Left ventricle myocardium superior (tissue), 1 donor: ENCODE data around the gene CDKAL1. TPM values are rescaled to one million over a fixed set of nuclear protein-coding genes. Genes with fewer than 3 reads are reported as not detected.
"Not testable (repeated sequence)": the region's sequence is repeated elsewhere in the genome, so short reads cannot be mapped to it uniquely, and the experiment has no call there.

ENCODE experiments used
- ATAC-seq: fragments of 200-7000 bp; cut with Tn5 transposase; one replicate; pipeline ENCODE4 v1.9.1; 2020; ENCODE audit warnings: mild to moderate bottlenecking, moderate library complexity
- DNase-seq: peaks from one replicate; pipeline ENCODE4 v3.0.0-alpha.2; 2020
- intact Hi-C: fragments of 100-400 bp; cut with micrococcal nuclease; formaldehyde crosslinking; loops from one replicate; pipeline ENCODE4 v1.11.0; 2022
- total RNA-seq: library from RNA; stranded (reverse); fragmentation: NEBNext Ultra II Directional; extraction: Animal tissue kit (Norgen Biotek cat#: 25700); gene quantifications from one replicate; pipeline ENCODE4 v1.2.1, GENCODE V29; 2021
- donor health status: DM: no; HTN: yes; CAD: no; lungs with severe emphysema.

Gene CDKAL1
- total RNA-seq, 1 donor from 2014 or later: 9.9 TPM

DNA sequence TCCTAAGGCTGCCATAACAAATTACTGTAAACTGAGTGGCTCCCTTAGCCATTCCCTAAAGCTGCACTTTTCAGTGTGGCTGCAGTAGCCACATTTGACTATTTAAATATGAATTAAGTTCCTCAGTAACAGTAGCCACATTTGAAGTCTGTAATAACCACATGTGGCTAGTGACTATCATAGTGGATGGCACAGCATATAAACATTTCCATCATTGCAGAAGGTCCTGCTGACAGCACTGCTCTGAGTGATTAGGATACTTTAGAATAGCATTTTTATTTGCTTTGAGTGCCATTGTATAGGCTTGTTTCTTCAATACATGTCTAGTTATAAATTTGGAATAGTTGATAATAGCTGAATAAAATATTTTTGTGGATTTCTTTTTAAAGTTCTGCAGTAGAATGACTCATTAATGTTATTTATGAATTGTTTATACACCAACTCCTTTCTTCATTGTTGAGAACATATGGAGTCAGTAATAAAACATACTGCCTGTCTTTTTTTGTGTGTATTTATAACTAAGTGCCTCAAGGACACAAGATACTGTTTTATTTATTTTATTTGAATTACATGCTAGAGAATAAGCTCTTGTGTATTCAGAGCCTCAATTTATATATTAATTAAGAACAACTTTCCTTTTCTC lies 217.2 kb downstream of the CDKAL1 start:
- ATAC-seq: no peak
- intact Hi-C loops: no loop called here
- DNase-seq: no peak

DNA sequence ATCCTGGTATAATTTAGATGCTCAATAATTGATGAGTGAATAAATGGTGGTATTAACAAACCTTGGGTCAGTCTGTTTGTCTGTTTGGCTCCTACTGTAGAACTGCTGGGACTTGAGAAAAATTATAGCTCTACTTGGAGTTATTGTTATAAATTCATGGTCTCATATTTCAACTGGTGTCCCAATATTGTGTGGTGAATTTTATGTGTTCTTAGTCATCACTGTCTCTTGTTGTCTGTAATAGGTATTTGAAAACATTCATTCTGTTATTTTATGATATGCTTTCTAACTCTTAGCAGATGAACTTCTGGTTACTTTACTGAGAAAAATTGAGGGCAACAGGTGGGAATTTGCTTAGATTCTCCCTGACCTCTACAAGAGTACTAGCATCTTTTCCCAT lies 221.4 kb downstream of the CDKAL1 start:
- intact Hi-C loops: no loop called here

GRCh38 chr6:20756584-20757147 lies 222.4 kb downstream of the CDKAL1 start:
- intact Hi-C loops, DNase-seq, ATAC-seq: not testable (repeated sequence)

More for the DNA sequence above, 221.4 kb downstream of the CDKAL1 start:
- ATAC-seq (no peak), DNase-seq (no peak)

DNA sequence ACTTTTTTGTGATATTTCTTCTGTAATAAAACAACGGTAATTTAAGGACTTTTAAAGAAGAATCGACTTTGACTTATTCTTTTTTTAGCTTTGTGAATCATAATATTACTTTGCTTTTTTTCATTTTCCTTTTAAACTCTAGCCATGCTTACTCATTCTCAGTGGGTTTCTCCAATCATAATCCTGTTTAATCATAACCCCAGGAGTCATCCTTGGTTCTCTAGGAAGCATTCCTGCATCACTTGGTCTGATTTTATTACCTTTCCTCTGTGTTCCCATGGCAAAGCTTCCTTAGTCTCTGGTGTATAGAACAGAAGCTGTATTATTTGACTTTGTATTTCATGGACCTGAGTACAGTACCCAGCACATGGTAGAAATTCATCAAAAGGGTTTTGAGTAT lies 223.5 kb downstream of the CDKAL1 start:
- intact Hi-C loops: no loop called here
- ATAC-seq (no peak), DNase-seq (no peak)

DNA sequence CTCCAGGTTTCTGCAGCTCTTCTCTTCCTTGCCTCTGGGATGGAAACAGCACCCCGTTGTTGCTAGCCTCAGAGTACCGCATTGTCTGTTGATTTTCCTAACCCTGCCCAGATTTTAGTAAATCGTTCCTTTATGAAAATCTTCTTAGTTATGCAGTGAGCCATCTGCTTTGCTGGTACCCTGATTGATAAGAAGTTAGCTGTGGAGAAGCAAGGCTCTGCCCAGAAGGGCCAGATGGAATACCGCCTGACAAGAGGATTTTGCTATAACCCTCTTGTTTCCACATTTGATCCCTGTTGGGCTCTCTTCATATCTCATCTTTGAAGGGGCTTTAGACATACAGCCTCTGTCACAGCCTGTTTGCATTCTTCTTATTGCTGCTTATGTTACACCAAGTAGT lies 229.0 kb downstream of the CDKAL1 start:
- DNase-seq (no peak), ATAC-seq (no peak)
- intact Hi-C loops: no loop called here

DNA sequence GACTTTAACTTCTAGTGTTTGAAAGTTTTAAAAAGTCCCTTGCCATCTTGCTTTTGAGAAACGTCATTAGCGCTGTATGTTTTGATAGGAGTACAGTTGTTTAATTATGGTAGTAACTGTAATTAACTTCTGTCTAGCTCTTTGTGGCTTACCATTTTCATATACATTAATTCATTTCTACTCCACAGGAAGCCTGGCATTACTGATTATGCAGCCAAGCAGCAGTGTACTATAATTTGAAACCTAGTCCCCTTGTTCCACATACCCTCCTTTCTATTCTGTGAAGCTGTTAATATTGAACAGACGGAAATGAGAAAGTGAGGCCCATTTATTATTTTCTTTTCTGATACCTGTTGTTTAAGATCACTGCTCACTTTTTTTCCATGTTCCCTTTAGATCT lies 235.4 kb downstream of the CDKAL1 start:
- intact Hi-C loops: no loop called here
- no peak for ATAC-seq
- DNase-seq: no peak

DNA sequence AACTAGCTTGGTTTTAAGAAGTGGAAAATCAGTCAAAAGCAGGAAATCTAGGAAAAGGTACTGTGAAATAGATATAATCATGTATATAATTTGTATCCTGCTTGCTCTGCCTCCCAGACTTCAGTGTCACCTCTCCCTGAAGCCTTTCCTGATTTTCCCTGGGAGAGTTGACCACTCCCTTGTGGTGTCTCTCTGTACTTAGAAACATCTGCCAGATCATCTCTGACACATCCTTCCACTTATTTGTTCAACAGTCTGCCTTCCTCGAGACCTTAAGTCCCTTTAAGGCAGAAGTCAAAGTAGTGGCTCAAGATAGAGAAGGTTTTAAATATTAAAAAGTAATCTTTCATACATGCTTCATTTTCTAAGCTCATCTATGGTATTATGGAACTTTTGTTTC lies 236.5 kb downstream of the CDKAL1 start:
- intact Hi-C loops: no loop called here
- no peak for DNase-seq
- no peak for ATAC-seq

- DNase-seq (no peak), ATAC-seq (no peak)
- intact Hi-C loops: no loop called here
These were observed 237.2 kb downstream of the CDKAL1 start for GRCh38 chr6:20771409-20771808.

DNA sequence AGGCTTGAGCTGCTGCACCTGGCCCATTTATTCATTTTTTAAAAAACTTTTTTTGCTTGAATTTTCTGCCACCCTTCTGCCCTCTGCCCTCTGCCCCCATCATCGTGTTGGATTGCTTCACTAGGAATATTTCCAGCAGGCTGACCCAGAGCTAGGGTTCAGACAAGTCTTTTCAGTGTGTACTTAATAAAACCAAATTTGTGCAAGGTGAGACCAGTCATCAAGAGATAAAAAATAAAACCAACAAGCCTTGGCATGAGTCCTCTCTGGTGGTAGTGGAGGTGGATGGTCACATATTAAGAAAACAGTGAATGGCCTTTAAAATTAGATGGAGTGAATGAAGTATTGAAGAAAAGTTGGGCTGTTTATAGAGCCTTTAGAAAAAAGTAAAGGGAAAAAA lies 239.6 kb downstream of the CDKAL1 start:
- ATAC-seq (no peak), DNase-seq (no peak)
- intact Hi-C loops: no loop called here

DNA sequence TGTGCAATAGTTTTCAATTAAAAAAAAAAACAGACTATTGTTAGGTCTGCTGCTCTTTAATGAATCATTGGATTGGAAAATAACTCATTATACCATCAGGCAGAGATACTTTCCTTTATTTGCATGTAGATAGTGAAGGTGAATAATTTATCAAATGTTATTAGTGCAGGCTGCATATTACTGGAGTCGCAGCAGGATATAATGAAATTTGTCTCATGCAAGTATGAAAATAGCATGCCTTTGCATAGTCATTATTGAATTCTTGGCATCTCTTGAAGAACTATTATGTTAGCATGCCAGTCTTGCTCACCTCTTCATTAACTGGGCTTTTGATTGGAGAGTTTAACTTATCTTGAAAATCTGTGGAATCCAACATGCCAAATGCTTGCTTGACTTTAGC lies 241.7 kb downstream of the CDKAL1 start:
- intact Hi-C loops: no loop called here
- DNase-seq: no peak
- no peak for ATAC-seq

DNA sequence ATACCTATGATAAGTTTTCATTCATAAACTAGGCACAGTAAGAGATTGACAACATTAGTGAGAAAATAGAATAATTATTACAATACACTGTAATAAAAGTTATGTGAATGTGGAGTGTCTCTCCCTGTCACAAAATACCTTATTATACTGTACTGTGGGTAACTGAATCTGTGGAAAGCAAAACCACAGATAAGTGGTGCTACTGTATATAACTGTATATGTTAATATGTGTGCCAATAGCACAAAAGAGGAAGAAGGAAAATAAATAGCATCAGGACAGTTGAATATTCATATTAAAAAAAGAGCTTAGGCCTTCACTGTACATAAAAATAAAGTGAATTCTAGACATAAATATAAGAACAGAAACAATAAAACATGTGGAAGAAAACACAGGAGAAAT lies 243.5 kb downstream of the CDKAL1 start:
- no peak for DNase-seq
- intact Hi-C loops: no loop called here
- ATAC-seq: no peak

DNA sequence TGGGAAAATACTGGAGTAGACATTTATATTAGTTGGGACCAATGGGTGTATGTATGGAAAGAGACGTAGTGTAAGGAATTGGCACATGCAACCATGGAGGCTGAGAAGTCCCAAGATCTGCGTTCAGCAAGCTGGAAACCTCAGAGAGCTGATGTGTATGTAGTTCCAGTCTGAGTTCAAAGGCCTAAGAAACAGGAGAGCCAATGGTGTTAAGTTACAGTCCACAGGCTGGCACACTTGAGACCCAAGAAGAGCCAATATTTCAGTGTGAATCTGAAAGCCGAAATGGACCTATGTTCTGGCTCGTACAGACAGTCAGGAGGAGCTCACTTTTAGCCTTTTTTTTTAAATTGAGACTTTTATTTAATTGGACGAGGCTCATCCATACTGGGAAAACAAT lies 244.2 kb downstream of the CDKAL1 start:
- no peak for DNase-seq
- intact Hi-C loops: no loop called here
- ATAC-seq: no peak

DNA sequence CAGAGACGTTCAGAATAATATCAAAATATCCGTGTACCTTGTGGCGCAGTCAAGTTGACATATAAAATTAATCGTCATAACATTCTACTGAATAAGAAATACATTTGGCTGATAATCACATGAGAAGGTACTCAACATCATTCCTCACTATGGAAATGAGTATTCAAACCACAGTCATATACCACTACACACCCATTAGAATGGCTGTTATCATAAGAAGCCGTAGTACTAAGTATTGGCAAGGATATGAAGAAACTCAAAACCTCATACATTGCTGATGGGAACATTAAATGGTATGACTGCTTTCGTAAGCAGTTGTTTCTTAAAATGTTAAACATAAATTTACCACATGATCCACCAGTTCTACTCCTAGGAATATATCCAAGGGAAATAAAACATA lies 244.7 kb downstream of the CDKAL1 start:
- no peak for ATAC-seq
- DNase-seq: no peak
- intact Hi-C loops: no loop called here

- ATAC-seq (peak; percentile 61), DNase-seq (no peak)
- intact Hi-C loops: no loop called here
These were observed 254.9 kb downstream of the CDKAL1 start for GRCh38 chr6:20789162-20789561.

- DNase-seq: no peak
- no peak for ATAC-seq
- intact Hi-C loops: no loop called here
These were observed 256.0 kb downstream of the CDKAL1 start for GRCh38 chr6:20790032-20790791.

DNA sequence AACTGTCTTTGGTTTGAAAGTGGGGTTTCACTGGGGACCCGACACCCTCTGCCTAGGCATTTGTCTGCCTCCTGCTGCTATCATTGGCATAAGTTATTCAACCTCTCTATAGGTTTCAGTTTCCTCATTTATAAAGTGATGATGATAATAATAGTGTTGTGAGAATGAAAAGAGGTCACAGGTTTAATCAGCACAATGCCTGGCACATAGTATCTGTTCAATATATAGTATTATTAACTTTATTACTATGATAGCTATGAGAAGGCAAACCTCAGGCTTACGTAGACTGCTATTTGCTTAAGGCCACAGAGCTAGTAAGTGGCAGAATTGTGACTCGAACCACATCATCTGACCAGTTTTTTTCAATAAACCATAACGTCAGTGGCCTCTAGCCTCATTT lies 256.8 kb downstream of the CDKAL1 start:
- DNase-seq (no peak), ATAC-seq (no peak)
- intact Hi-C loops: no loop called here

- ATAC-seq: peak; percentile 35
- no peak for DNase-seq
- intact Hi-C loops: no loop called here
These were observed 257.7 kb downstream of the CDKAL1 start for GRCh38 chr6:20791944-20792343.

DNA sequence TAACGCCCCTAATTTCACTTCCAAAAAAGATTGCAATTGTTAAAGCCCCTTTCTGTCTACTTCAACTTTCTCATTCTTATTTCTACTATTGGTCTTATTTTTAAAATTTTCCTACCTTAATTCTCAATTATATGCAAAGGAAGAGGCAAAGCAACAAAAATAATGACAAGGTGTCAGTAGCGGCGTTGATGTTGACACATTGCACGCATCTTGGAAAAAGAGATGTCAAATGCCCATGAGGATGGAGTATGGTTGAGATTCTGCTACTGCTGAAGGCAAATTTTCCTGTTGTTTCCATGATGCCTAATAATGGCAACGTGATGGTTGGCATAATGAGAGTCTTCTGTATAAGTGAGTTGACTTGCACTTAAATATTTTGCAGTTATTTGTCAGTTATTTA lies 258.9 kb downstream of the CDKAL1 start:
- no peak for DNase-seq
- no peak for ATAC-seq
- intact Hi-C loops: no loop called here

DNA sequence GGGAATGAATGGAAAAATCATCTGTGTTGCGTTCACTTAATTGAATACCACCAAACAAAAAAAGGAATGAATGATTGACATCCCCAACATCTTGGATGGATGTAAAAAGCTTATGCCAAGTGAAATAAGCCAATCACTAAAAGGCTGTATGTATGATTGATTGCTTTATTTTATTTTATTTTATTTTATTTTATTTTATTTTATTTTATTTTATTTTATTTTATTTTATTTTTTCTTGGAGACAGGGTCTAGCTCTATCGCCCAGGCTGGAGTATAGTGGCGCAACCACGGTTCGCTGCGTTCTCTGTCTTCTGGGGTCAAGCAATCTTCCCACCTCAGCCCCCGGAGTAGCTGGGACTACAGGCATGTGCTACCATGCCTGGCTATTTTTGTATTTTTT lies 263.3 kb downstream of the CDKAL1 start:
- DNase-seq (no peak), ATAC-seq (no peak)
- intact Hi-C loops: no loop called here

DNA sequence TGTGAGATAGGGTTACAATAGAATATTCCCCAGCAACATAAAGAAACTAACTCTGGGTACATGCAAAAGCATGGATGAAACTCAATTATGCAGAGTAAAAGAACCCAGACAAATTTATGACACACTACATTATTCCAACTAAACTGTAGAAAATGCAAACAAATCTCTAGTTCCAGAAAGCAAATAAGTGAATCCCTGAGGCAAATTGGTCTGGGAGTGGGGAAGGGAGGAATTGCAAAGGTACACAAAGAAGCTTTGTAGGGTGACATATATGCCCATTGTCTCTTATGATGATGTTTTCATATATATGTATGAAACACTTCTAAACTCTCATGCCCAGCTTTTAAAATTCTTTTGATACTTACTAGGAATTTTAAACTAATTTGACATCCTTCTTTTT lies 266.0 kb downstream of the CDKAL1 start:
- intact Hi-C loops: no loop called here
- ATAC-seq: no peak

GRCh38 chr6:20800653-20801052 lies 266.4 kb downstream of the CDKAL1 start:
- ATAC-seq (no peak), DNase-seq (no peak)
- intact Hi-C loops: no loop called here

More for the DNA sequence above, 266.0 kb downstream of the CDKAL1 start:
- DNase-seq: no peak
